Calu3 (cell line): ENCODE results near the gene LCOR. TPM values are rescaled to one million over a fixed set of nuclear protein-coding genes. Genes with fewer than 3 reads are reported as not detected.

Experiments used
- BruUV-seq: library from RNA; stranded (reverse); fragments of 400-500 nt; replicated peaks from 2 replicates; lab custom pipeline; 2021; lab: Mats Ljungman, UMichigan
- CTCF ChIA-PET: fragments of 300-600 bp; sonication (Branson Sonifier 250); formaldehyde crosslinking; loops from one replicate; lab custom pipeline; 2022; ENCODE audit warnings: antibody characterized with exemption; lab: Charles Lee
- DNase-seq: peaks from one replicate; pipeline ENCODE4 v3.0.0; 2022
- H3K27ac Mint-ChIP-seq: one replicate; pipeline ENCODE4 v1.8.0; 2022; ENCODE audit warnings: mixed read lengths; ENCODE audit not compliant: unreplicated experiment
- H3K27me3 Mint-ChIP-seq: one replicate; pipeline ENCODE4 v1.8.0; 2022; ENCODE audit warnings: mixed read lengths; ENCODE audit not compliant: unreplicated experiment
- H3K36me3 Mint-ChIP-seq: one replicate; pipeline ENCODE4 v1.8.0; 2022; ENCODE audit warnings: mild to moderate bottlenecking, moderate library complexity, mixed read lengths; ENCODE audit not compliant: insufficient read depth, unreplicated experiment
- H3K4me1 Mint-ChIP-seq: one replicate; pipeline ENCODE4 v1.8.0; 2022; ENCODE audit warnings: mild to moderate bottlenecking, low read depth, mixed read lengths; ENCODE audit not compliant: unreplicated experiment
- H3K4me3 Mint-ChIP-seq: one replicate; pipeline ENCODE4 v1.8.0; 2022; ENCODE audit warnings: mild to moderate bottlenecking, low read depth, moderate library complexity, mixed read lengths; ENCODE audit not compliant: unreplicated experiment
- H3K9me3 Mint-ChIP-seq: one replicate; pipeline ENCODE4 v1.8.0; 2022; ENCODE audit warnings: low read depth, mixed read lengths; ENCODE audit not compliant: unreplicated experiment
- CTCF ChIP-seq: fragments of 200-600 bp; IDR thresholded peaks from one replicate; pipeline ENCODE4 v1.8.0; 2022; ENCODE audit warnings: antibody characterized with exemption; ENCODE audit not compliant: unreplicated experiment
- intact Hi-C: fragments of 100-400 bp; cut with micrococcal nuclease; formaldehyde crosslinking; loops from one replicate; pipeline ENCODE4 v1.10.0; 2022; ENCODE audit not compliant: unreplicated experiment
- total RNA-seq: library from RNA; stranded (reverse); gene quantifications from 2 replicates; pipeline ENCODE4 v1.2.3, GENCODE V29; 2022

LCOR gene
- total RNA-seq, 1 experiment from 2014 or later: 50.1 TPM

GRCh38 chr10:96975136-96975535, 143.0 kb downstream of the LCOR start:
- TF ChIP-seq CTCF: no peak
- BruUV-seq: no TSS peak
- intact Hi-C loops: no loop called here
- H3K27ac Mint-ChIP-seq: no peak overlapping the region
- H3K36me3 Mint-ChIP-seq: no peaks in the 10 kb centered on the region
- CTCF ChIA-PET: no interaction called here
- no peaks in the 10 kb centered on the region for H3K9me3 Mint-ChIP-seq
- no peak for DNase-seq
- H3K4me1 Mint-ChIP-seq: peaks cover 16% of the 10 kb centered on the region
- H3K4me3 Mint-ChIP-seq: no peak overlapping the region
- H3K27me3 Mint-ChIP-seq: no peaks in the 10 kb centered on the region

- no peak for DNase-seq
- no peak overlapping the region for H3K4me3 Mint-ChIP-seq
- CTCF ChIA-PET: interaction anchor here (0.6 kb wide), 1 partner anchor 33 kb away, joined by 4 read pairs; no protein-coding TSS in a partner anchor
- H3K9me3 Mint-ChIP-seq: no peaks in the 10 kb centered on the region
- H3K4me1 Mint-ChIP-seq: peaks cover 8% of the 10 kb centered on the region
- H3K36me3 Mint-ChIP-seq: peaks cover 3% of the 10 kb centered on the region
- H3K27ac Mint-ChIP-seq: no peak overlapping the region
- no TSS peak for BruUV-seq
- no peak for TF ChIP-seq CTCF
- intact Hi-C loops: no loop called here
- H3K27me3 Mint-ChIP-seq: no peaks in the 10 kb centered on the region
Measured at GRCh38 chr10:96978621-96979154, 146.6 kb downstream of the LCOR start.

GRCh38 chr10:96982149-96982930, 150.2 kb downstream of the LCOR start:
- Mint-ChIP-seq H3K4me1 (no peaks in the 10 kb centered on the region), H3K4me3 (no peak overlapping the region), H3K9me3 (no peaks in the 10 kb centered on the region), H3K27ac (no peak overlapping the region), H3K36me3 (peaks cover 3% of the 10 kb centered on the region), H3K27me3 (no peaks in the 10 kb centered on the region)
- CTCF ChIA-PET: no interaction called here
- no peak for DNase-seq
- intact Hi-C loops: no loop called here
- no peak for TF ChIP-seq CTCF
- BruUV-seq: no TSS peak

- no peaks in the 10 kb centered on the region for H3K4me1 Mint-ChIP-seq
- intact Hi-C loops: no loop called here
- peaks cover 3% of the 10 kb centered on the region for H3K36me3 Mint-ChIP-seq
- BruUV-seq: no TSS peak
- no peak overlapping the region for H3K27ac Mint-ChIP-seq
- H3K4me3 Mint-ChIP-seq: no peak overlapping the region
- no peak for DNase-seq
- no peaks in the 10 kb centered on the region for H3K9me3 Mint-ChIP-seq
- no peaks in the 10 kb centered on the region for H3K27me3 Mint-ChIP-seq
- CTCF ChIA-PET: no interaction called here
- no peak for TF ChIP-seq CTCF
Measured at GRCh38 chr10:96984541-96985131, 152.5 kb downstream of the LCOR start.
